Body of pancreas (tissue), 4 donors: ENCODE data around the gene CALHM5.

ENCODE experiments used
- POLR2A ChIP-seq, 3 donors: fragments of 450-650 bp; IDR thresholded peaks; one replicate each; pipeline ENCODE4 v1.6.1; 2016; ENCODE audit warnings: antibody characterized with exemption in 3 of 3, mild to moderate bottlenecking in 2 of 3
- TF ChIP-seq, protein P1 (sequence below), 7 experiments: fragments of 450-650 bp in 4 of 7; fragments of 200-600 bp in 3 of 7; sonication (generic) in 3 of 7; IDR thresholded peaks; one replicate each; pipeline ENCODE4 v1.5.1; 2016 to 2019; ENCODE audit warnings: antibody characterized with exemption in 7 of 7

DNA sequence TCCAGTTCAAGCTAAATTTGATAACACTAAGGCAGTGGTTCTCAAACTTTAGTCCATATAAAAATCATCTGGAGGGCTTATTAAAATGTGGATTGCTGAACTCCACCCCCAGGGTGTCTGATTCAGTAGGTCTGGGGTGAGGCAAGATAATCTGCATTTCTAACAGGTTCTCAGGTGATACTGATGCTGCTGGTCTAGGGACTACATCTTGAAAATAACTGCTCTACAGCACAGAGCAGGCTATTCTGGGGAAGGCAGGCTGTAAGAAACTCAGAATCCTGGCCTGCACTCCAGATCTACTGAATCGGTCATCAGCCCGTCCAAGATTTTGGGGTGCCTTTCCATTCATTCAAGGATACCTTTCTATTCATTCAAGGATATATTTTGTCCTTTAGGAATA lies 11.5 kb downstream of the CALHM5 start:
- TF ChIP-seq, protein P1, sequence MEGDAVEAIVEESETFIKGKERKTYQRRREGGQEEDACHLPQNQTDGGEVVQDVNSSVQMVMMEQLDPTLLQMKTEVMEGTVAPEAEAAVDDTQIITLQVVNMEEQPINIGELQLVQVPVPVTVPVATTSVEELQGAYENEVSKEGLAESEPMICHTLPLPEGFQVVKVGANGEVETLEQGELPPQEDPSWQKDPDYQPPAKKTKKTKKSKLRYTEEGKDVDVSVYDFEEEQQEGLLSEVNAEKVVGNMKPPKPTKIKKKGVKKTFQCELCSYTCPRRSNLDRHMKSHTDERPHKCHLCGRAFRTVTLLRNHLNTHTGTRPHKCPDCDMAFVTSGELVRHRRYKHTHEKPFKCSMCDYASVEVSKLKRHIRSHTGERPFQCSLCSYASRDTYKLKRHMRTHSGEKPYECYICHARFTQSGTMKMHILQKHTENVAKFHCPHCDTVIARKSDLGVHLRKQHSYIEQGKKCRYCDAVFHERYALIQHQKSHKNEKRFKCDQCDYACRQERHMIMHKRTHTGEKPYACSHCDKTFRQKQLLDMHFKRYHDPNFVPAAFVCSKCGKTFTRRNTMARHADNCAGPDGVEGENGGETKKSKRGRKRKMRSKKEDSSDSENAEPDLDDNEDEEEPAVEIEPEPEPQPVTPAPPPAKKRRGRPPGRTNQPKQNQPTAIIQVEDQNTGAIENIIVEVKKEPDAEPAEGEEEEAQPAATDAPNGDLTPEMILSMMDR (IDR thresholded peaks at IDR 0.05): no peak
- TF ChIP-seq POLR2A (IDR thresholded peaks at IDR 0.05): no peak
